GM12873 (cell line): ENCODE measurements around the gene RCE1.

Experiments used
- CTCF ChIP-seq: IDR thresholded peaks from 2 replicates; pipeline ENCODE4 v1.5.1; 2012; ENCODE audit warnings: low read depth, mild to moderate bottlenecking, moderate library complexity, low read length, control low read depth; ENCODE audit not compliant: insufficient read depth; ENCODE audit errors: missing control alignments

The RCE1 gene

GRCh38 chr11:66868726-66869566, 25.7 kb downstream of the RCE1 start:
- peak; percentile 79 for TF ChIP-seq CTCF

GRCh38 chr11:66869567-66869870, 26.3 kb downstream of the RCE1 start:
- TF ChIP-seq CTCF = no peak

GRCh38 chr11:66870131-66870530, 26.9 kb downstream of the RCE1 start:
- TF ChIP-seq CTCF = no peak

- no peak for TF ChIP-seq CTCF
These were observed 27.6 kb downstream of the RCE1 start for GRCh38 chr11:66870616-66871520.

GRCh38 chr11:66871521-66871901, 28.3 kb downstream of the RCE1 start:
- TF ChIP-seq CTCF = no peak

- no peak for TF ChIP-seq CTCF
These were observed 31.0 kb downstream of the RCE1 start for GRCh38 chr11:66874232-66874631.

GRCh38 chr11:66875378-66875777, 32.1 kb downstream of the RCE1 start:
- TF ChIP-seq CTCF = no peak
